SK-N-MC (cell line): ENCODE measurements around the gene CTSA.

Experiments
- EZH2 ChIP-seq: fragments of 200-600 bp; sonication (generic); IDR thresholded peaks from one replicate; pipeline ENCODE4 v1.6.1; 2017; ENCODE audit warnings: antibody characterized with exemption
- POLR2AphosphoS5 ChIP-seq: IDR thresholded peaks from 2 replicates; pipeline ENCODE4 v1.6.1; 2012; ENCODE audit warnings: mild to moderate bottlenecking, low read depth, low read length, borderline replicate concordance

GRCh38 chr20:45918779-45919537 lies 27.8 kb downstream of the CTSA start:
- TF ChIP-seq POLR2AphosphoS5 (no peak), EZH2 (no peak)
